ENCODE data around the gene ZBTB21. TPM values are rescaled to one million over a fixed set of nuclear protein-coding genes. Genes with fewer than 3 reads are reported as not detected.

Gene ZBTB21
- total RNA-seq, 4 donors from 2014 or later: 6.1 to 20.4 (median 14.1) TPM

- Histone ChIP-seq H3K27me3 (no peaks in the 10 kb centered on the region), H3K4me3 (no peak overlapping the region), H3K36me3 (peaks cover 0 to 11% (median 0%) of the 10 kb centered on the region in 3 donors), H3K4me1 (peaks cover 0 to 9% (median 0%) of the 10 kb centered on the region in 4 donors), H3K9me3 (no peaks in the 10 kb centered on the region), H3K27ac (no peak overlapping the region)
- TF ChIP-seq POLR2A (IDR thresholded peaks at IDR 0.05) (no peak), CTCF (IDR thresholded peaks at IDR 0.05) (no peak)
- no peak for DNase-seq
Measured at GRCh38 chr21:42006765-42007164, 3.4 kb downstream of the ZBTB21 start.

GRCh38 chr21:42004406-42005199 is 5.6 kb downstream of the ZBTB21 start:
- no peak overlapping the region for H3K27ac ChIP-seq
- H3K27me3 ChIP-seq: no peaks in the 10 kb centered on the region
- no peak overlapping the region for H3K4me3 ChIP-seq
- no peak for TF ChIP-seq POLR2A (IDR thresholded peaks at IDR 0.05)
- no peak for TF ChIP-seq CTCF (IDR thresholded peaks at IDR 0.05)
- H3K4me1 ChIP-seq: peaks cover 0 to 4% (median 0%) of the 10 kb centered on the region in 4 donors
- peaks cover 0 to 19% (median 0%) of the 10 kb centered on the region in 3 donors for H3K36me3 ChIP-seq
- no peak for DNase-seq
- H3K9me3 ChIP-seq: no peaks in the 10 kb centered on the region

- no peaks in the 10 kb centered on the region for H3K27me3 ChIP-seq
- H3K36me3 ChIP-seq: peaks cover 0 to 19% (median 0%) of the 10 kb centered on the region in 3 donors
- no peak overlapping the region for H3K27ac ChIP-seq
- no peak for DNase-seq
- H3K4me1 ChIP-seq: no peaks in the 10 kb centered on the region
- TF ChIP-seq POLR2A (IDR thresholded peaks at IDR 0.05) (no peak), CTCF (IDR thresholded peaks at IDR 0.05) (no peak)
- H3K4me3 ChIP-seq: no peak overlapping the region
- no peaks in the 10 kb centered on the region for H3K9me3 ChIP-seq
Measured at GRCh38 chr21:42003051-42003461, 7.1 kb downstream of the ZBTB21 start.

GRCh38 chr21:42002421-42002958 is 7.7 kb downstream of the ZBTB21 start:
- Histone ChIP-seq H3K4me1 (no peaks in the 10 kb centered on the region), H3K27me3 (no peaks in the 10 kb centered on the region), H3K27ac (no peak overlapping the region), H3K9me3 (no peaks in the 10 kb centered on the region), H3K4me3 (no peak overlapping the region), H3K36me3 (peaks cover 0 to 19% (median 0%) of the 10 kb centered on the region in 3 donors)
- TF ChIP-seq POLR2A (IDR thresholded peaks at IDR 0.05) (no peak), CTCF (IDR thresholded peaks at IDR 0.05) (no peak)
- DNase-seq: no peak

GRCh38 chr21:42001781-42002180 is 8.4 kb downstream of the ZBTB21 start:
- H3K4me3 ChIP-seq: no peak overlapping the region
- no peak overlapping the region for H3K27ac ChIP-seq
- H3K4me1 ChIP-seq: no peaks in the 10 kb centered on the region
- TF ChIP-seq POLR2A (IDR thresholded peaks at IDR 0.05) (no peak), CTCF (IDR thresholded peaks at IDR 0.05) (no peak)
- H3K27me3 ChIP-seq: no peaks in the 10 kb centered on the region
- no peak for DNase-seq
- peaks cover 0 to 19% (median 0%) of the 10 kb centered on the region in 3 donors for H3K36me3 ChIP-seq
- H3K9me3 ChIP-seq: no peaks in the 10 kb centered on the region
